HL-60 (cell line): Measurements from ENCODE around the gene MAP3K5.

Experiments
- CTCF ChIP-seq: IDR thresholded peaks from one replicate; pipeline ENCODE4 v1.5.1; 2011; ENCODE audit warnings: low read length, control low read depth, inconsistent platforms; ENCODE audit not compliant: insufficient read depth
- GABPA ChIP-seq: IDR thresholded peaks from 2 replicates; pipeline ENCODE4 v1.6.1; 2012; ENCODE audit warnings: low read depth
- POLR2AphosphoS5 ChIP-seq: IDR thresholded peaks from 2 replicates; pipeline ENCODE4 v1.6.1; 2012; ENCODE audit warnings: low read depth
- REST ChIP-seq: IDR thresholded peaks from 2 replicates; pipeline ENCODE4 v1.6.1; 2012; ENCODE audit warnings: low read depth; ENCODE audit not compliant: insufficient replicate concordance
- SPI1 ChIP-seq: IDR thresholded peaks from 2 replicates; pipeline ENCODE4 v1.6.1; 2012; ENCODE audit warnings: low read depth, mild to moderate bottlenecking, borderline replicate concordance

GRCh38 chr6:136654086-136654485 is 138.2 kb downstream of the MAP3K5 start:
- no peak for TF ChIP-seq CTCF
- no peak for TF ChIP-seq POLR2AphosphoS5
- TF ChIP-seq GABPA: no peak
- TF ChIP-seq REST: no peak
- TF ChIP-seq SPI1: no peak
